ENCODE data around the gene CHCHD6. TPM values are rescaled to one million over a fixed set of nuclear protein-coding genes. Genes with fewer than 3 reads are reported as not detected.

The CHCHD6 gene
- total and polyA plus RNA-seq, 4 donors, result 2.0 to 5.1 (median 3.9) TPM

DNA sequence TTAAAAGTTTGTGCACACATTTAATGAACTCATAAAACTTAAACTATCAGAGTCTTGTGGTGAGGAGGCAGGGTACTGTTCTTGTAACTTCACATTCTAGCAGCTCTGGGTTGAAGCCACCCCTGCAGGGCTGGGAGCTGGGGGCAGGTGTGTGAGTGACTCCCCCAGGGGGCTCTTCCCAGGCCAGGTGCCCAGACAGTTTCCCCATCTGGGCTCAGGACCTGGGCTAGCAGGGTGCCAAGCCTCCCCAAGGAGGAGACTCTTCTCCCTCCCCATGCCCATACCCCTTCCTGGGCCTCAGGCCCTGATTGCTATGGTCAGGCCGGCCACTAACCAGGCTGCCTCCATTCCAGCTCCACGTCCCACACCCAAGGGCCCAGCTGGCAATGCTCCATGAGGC lies 22.0 kb upstream of the CHCHD6 start:
- WGBS, result 94% methylated on average over 2 of the region's 2 CpGs
- Histone ChIP-seq H3K36me3 (ENCODE audit: control insufficient read depth in 4 of 4, insufficient read depth in 3 of 4, low read depth in 1 of 4, low read length in 3 of 4) (no peaks in the 10 kb centered on the region), H3K9me3 (ENCODE audit: control insufficient read depth in 4 of 4, low read length in 3 of 4) (no peaks in the 10 kb centered on the region), H3K27ac (ENCODE audit: low read depth in 1 of 2, low read length in 2 of 2) (no peak overlapping the region), H3K9ac (ENCODE audit: low read depth in 1 of 2, low read length in 2 of 2) (no peak overlapping the region), H3K27me3 (ENCODE audit: control insufficient read depth in 4 of 4, insufficient read depth in 4 of 4, low read length in 3 of 4) (no peaks in the 10 kb centered on the region), H3K4me1 (ENCODE audit: control insufficient read depth in 4 of 4, insufficient read depth in 4 of 4, low read length in 3 of 4) (peaks cover 0 to 4% (median 0%) of the 10 kb centered on the region in 4 donors), H3K4me3 (ENCODE audit: low read depth in 1 of 3, low read length in 3 of 3) (no peak overlapping the region)
- no peak for DNase-seq (ENCODE audit: low spot score)
- TF ChIP-seq, protein P1, sequence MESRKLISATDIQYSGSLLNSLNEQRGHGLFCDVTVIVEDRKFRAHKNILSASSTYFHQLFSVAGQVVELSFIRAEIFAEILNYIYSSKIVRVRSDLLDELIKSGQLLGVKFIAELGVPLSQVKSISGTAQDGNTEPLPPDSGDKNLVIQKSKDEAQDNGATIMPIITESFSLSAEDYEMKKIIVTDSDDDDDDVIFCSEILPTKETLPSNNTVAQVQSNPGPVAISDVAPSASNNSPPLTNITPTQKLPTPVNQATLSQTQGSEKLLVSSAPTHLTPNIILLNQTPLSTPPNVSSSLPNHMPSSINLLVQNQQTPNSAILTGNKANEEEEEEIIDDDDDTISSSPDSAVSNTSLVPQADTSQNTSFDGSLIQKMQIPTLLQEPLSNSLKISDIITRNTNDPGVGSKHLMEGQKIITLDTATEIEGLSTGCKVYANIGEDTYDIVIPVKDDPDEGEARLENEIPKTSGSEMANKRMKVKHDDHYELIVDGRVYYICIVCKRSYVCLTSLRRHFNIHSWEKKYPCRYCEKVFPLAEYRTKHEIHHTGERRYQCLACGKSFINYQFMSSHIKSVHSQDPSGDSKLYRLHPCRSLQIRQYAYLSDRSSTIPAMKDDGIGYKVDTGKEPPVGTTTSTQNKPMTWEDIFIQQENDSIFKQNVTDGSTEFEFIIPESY (IDR thresholded peaks at IDR 0.05), result no peak
- no peak for TF ChIP-seq HNF4A (conservative IDR thresholded peaks at IDR 0.05)
- no peak for TF ChIP-seq EGR1 (IDR thresholded peaks at IDR 0.05; ENCODE audit: low read depth in 2 of 2)
- TF ChIP-seq, protein P2, sequence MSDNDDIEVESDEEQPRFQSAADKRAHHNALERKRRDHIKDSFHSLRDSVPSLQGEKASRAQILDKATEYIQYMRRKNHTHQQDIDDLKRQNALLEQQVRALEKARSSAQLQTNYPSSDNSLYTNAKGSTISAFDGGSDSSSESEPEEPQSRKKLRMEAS (IDR thresholded peaks at IDR 0.05), result no peak

DNA sequence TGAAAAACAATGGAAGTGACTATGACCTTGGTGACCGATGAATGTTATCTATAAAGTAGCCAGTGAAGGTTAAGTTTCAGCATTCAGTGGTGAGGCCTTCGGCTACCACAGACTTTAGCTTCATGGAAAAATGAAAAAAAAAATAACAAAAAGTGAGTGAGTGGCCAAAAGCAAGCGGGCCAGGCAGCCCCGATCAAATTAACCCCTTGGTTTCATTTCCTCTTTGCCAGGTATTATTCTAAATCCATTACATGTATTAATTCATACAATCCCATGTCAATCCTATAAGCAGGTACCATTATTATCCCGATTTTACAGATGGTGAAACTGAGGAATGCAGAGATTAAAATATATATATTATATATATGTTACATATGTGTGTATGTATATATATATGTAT lies 21.0 kb upstream of the CHCHD6 start:
- Histone ChIP-seq H3K4me1 (ENCODE audit: control insufficient read depth in 4 of 4, insufficient read depth in 4 of 4, low read length in 3 of 4) (peaks cover 0 to 4% (median 0%) of the 10 kb centered on the region in 4 donors), H3K9ac (ENCODE audit: low read depth in 1 of 2, low read length in 2 of 2) (no peak overlapping the region), H3K4me3 (ENCODE audit: low read depth in 1 of 3, low read length in 3 of 3) (no peak overlapping the region), H3K27ac (ENCODE audit: low read depth in 1 of 2, low read length in 2 of 2) (no peak overlapping the region), H3K36me3 (ENCODE audit: control insufficient read depth in 4 of 4, insufficient read depth in 3 of 4, low read depth in 1 of 4, low read length in 3 of 4) (no peaks in the 10 kb centered on the region), H3K27me3 (ENCODE audit: control insufficient read depth in 4 of 4, insufficient read depth in 4 of 4, low read length in 3 of 4) (no peaks in the 10 kb centered on the region), H3K9me3 (ENCODE audit: control insufficient read depth in 4 of 4, low read length in 3 of 4) (no peaks in the 10 kb centered on the region)
- 76% methylated on average over 5 of the region's 5 CpGs for WGBS
- no peak for DNase-seq (ENCODE audit: low spot score)
- TF ChIP-seq EGR1 (IDR thresholded peaks at IDR 0.05; ENCODE audit: low read depth in 2 of 2) (no peak), FOXA2 (IDR thresholded peaks at IDR 0.05) (no peak), GABPA (IDR thresholded peaks at IDR 0.05 in 1 of 2, conservative IDR thresholded peaks at IDR 0.05 in 1 of 2) (no peak), CTCF (IDR thresholded peaks at IDR 0.05; ENCODE audit: low read depth, low read length, missing input control) (no peak), TAF1 (conservative IDR thresholded peaks at IDR 0.05) (no peak), RAD21 (IDR thresholded peaks at IDR 0.05) (no peak), NR2F2 (IDR thresholded peaks at IDR 0.05) (no peak), HNF4G (IDR thresholded peaks at IDR 0.05) (no peak), YY1 (IDR thresholded peaks at IDR 0.05) (no peak), REST (IDR thresholded peaks at IDR 0.05) (no peak), FOXA1 (IDR thresholded peaks at IDR 0.05) (no peak), SP1 (IDR thresholded peaks at IDR 0.05) (no peak), JUND (IDR thresholded peaks at IDR 0.05) (no peak), RXRA (IDR thresholded peaks at IDR 0.05) (no peak), HNF4A (conservative IDR thresholded peaks at IDR 0.05) (no peak)
- TF ChIP-seq, protein P3, sequence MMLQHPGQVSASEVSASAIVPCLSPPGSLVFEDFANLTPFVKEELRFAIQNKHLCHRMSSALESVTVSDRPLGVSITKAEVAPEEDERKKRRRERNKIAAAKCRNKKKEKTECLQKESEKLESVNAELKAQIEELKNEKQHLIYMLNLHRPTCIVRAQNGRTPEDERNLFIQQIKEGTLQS (IDR thresholded peaks at IDR 0.05), result no peak
- TF ChIP-seq, protein P2 (IDR thresholded peaks at IDR 0.05), result no peak
- TF ChIP-seq, protein P1 (IDR thresholded peaks at IDR 0.05), result no peak

All from liver (tissue), 9 donors.